HK-2 (cell line): ENCODE data around the gene SPIN2A.
"Not testable (repeated sequence)": the region's sequence is repeated elsewhere in the genome, so short reads cannot be mapped to it uniquely, and the experiment has no call there.

Experiments
- DNase-seq: peaks from one replicate; pipeline ENCODE4 v3.0.0-alpha.2; 2018; ENCODE audit not compliant: unreplicated experiment

SPIN2A gene

DNA sequence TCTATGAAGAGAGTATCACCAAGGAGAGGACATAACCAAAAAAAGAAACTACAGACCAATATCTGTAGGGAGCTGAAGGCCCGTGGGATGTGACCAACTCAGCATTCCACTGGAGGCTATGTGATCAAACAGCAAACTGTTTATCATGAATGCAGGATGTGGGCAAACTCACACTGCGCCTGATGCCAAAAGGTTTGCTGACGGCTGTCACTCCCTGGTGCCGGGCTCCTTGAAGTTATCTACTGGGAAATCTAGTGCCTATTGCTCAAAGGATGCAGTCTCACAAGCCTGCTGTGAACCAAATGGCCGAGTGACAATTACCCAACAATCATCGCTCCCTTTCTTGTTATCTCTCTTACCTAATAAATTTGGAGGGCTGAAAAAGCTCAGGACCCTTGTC, 34.3 kb downstream of the SPIN2A start:
- not testable (repeated sequence) for DNase-seq
